GM19099 (cell line): ENCODE measurements around the gene ALS2.

Experiments
- POLR2A ChIP-seq: IDR thresholded peaks from 3 replicates; pipeline ENCODE4 v1.6.1; 2011; ENCODE audit warnings: low read depth; ENCODE audit not compliant: insufficient read length; ENCODE audit errors: extremely low read depth

ALS2 gene

DNA sequence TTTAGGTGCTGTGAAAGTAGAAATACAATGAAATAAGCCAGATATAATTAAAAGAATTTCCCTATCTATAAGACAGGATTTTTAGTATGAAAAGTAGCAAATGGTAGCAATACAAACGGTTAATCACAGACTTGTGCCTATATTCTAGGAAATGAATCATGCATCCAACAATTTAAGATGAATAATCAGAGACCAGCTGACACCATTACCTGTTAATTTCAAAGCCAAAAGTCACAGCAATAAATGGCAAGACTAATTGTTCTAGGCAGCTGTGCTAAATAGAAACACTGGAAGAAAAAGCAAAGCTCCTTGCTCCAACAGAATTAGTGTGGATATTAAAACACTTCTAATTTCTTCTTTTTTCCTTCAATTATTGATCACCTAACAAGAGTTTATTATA lies 47.2 kb downstream of the ALS2 start:
- TF ChIP-seq POLR2A = no peak

GRCh38 chr2:201730651-201731285 lies 50.0 kb downstream of the ALS2 start:
- TF ChIP-seq POLR2A = no peak

GRCh38 chr2:201715459-201715858 lies 65.3 kb downstream of the ALS2 start:
- no peak for TF ChIP-seq POLR2A

GRCh38 chr2:201712726-201713125 lies 68.0 kb downstream of the ALS2 start:
- no peak for TF ChIP-seq POLR2A

- TF ChIP-seq POLR2A = no peak
Measured at GRCh38 chr2:201709747-201710146, 71.0 kb downstream of the ALS2 start.

GRCh38 chr2:201709049-201709448 lies 71.7 kb downstream of the ALS2 start:
- TF ChIP-seq POLR2A = no peak

- TF ChIP-seq POLR2A = no peak
Measured at GRCh38 chr2:201707753-201708152, 73.0 kb downstream of the ALS2 start.

GRCh38 chr2:201707142-201707541 lies 73.6 kb downstream of the ALS2 start:
- TF ChIP-seq POLR2A = no peak

GRCh38 chr2:201704536-201704935 lies 76.2 kb downstream of the ALS2 start:
- TF ChIP-seq POLR2A = no peak

DNA sequence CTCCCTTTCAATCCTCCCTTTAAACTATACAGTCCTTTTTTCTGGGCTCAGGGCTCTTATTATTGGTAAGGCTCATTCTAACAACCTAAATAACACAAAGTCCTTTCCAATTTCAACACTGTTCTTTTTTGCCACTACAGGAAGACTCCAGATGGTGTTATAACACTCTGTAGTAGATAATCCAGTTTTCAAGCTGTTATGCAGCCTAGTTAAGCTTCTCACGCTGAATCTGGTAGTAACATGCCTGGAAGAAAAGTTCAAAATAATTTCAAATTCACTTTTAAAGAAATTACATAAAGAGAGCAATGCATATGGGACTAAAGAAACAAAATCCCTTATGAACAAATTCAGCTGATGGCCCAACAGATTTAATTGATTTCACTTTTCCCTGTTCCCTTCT lies 79.1 kb downstream of the ALS2 start:
- TF ChIP-seq POLR2A = no peak

GRCh38 chr2:201699416-201699815 lies 81.3 kb downstream of the ALS2 start:
- no peak for TF ChIP-seq POLR2A

- TF ChIP-seq POLR2A = no peak
Measured at GRCh38 chr2:201698588-201699226, 82.0 kb downstream of the ALS2 start, which contains the start of gene MPP4. TSS of gene MPP4 (minus strand) at chr2:201698644. CDS start at chr2:201693954, 4,690 bp downstream.

GRCh38 chr2:201697899-201698298 lies 82.8 kb downstream of the ALS2 start:
- TF ChIP-seq POLR2A = no peak

GRCh38 chr2:201696151-201696659 lies 84.5 kb downstream of the ALS2 start:
- no peak for TF ChIP-seq POLR2A

DNA sequence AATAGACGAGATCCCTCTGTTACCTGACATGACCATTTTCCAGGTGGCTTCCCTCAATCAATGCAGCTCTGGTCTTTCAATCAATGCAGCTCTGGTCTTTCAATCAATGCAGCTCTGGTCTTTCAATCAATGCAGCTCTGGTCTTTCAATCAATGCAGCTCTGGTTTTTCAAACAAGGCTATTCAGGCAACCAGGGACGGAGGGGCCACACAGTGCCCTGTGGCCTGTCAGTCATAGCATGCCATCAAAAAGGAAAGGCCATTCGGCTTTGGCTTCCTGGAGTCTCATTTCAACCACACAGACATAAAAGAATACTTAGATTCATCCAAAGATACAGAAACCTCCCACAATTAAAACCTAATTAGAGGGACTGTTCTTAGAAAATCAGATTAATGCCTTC lies 95.6 kb downstream of the ALS2 start:
- TF ChIP-seq POLR2A = no peak

GRCh38 chr2:201680743-201681142 lies 100.0 kb downstream of the ALS2 start:
- TF ChIP-seq POLR2A = no peak
